NT2/D1 (cell line): ENCODE results near the gene PEX19.
A peak's percentile ranks its signal among the peaks of the same experiment; 100 is the strongest.

Experiments
- DNase-seq: peaks from one replicate; pipeline ENCODE4 v3.0.0-alpha.2; 2011; ENCODE audit warnings: low read depth, low spot score
- H3K27me3 ChIP-seq: 2 replicates; pipeline ENCODE4 v1.6.0; 2011; ENCODE audit warnings: mild to moderate bottlenecking; ENCODE audit not compliant: insufficient read length, insufficient read depth
- H3K36me3 ChIP-seq: 2 replicates; pipeline ENCODE4 v1.6.1; 2011; ENCODE audit warnings: mild to moderate bottlenecking, low read length, mixed read lengths; ENCODE audit not compliant: insufficient read depth, insufficient read length
- H3K4me1 ChIP-seq: 2 replicates; pipeline ENCODE4 v1.5.1; 2011; ENCODE audit not compliant: insufficient read depth, insufficient read length
- H3K4me3 ChIP-seq: 2 replicates; pipeline ENCODE4 v1.5.1; 2011; ENCODE audit warnings: low read depth; ENCODE audit not compliant: insufficient read length
- H3K9ac ChIP-seq: 2 replicates; pipeline ENCODE4 v1.6.0; 2011; ENCODE audit warnings: low read depth; ENCODE audit not compliant: insufficient read length
- H3K9me3 ChIP-seq: 2 replicates; pipeline ENCODE4 v1.5.1; 2011; ENCODE audit warnings: mild to moderate bottlenecking, low read length; ENCODE audit not compliant: insufficient read depth
- SUZ12 ChIP-seq: IDR thresholded peaks from 2 replicates; pipeline ENCODE4 v1.6.1; 2011; ENCODE audit not compliant: insufficient read length, insufficient read depth; ENCODE audit errors: extremely low read depth
- YY1 ChIP-seq: IDR thresholded peaks from 2 replicates; pipeline ENCODE4 v1.6.1; 2011; ENCODE audit not compliant: insufficient read length, insufficient read depth
- ZNF274 ChIP-seq: IDR thresholded peaks from 2 replicates; pipeline ENCODE4 v1.6.1; 2011; ENCODE audit warnings: mild to moderate bottlenecking, low read depth, low read length

Gene PEX19

GRCh38 chr1:160258177-160258798, 26.6 kb downstream of the PEX19 start:
- Histone ChIP-seq H3K4me1 (peaks cover 4% of the 10 kb centered on the region), H3K27me3 (no peaks in the 10 kb centered on the region), H3K9ac (no peak overlapping the region), H3K4me3 (no peak overlapping the region), H3K9me3 (no peaks in the 10 kb centered on the region), H3K36me3 (peaks cover 34% of the 10 kb centered on the region)
- TF ChIP-seq YY1 = no peak
- no peak for TF ChIP-seq SUZ12
- TF ChIP-seq ZNF274 = no peak
- no peak for DNase-seq

DNA sequence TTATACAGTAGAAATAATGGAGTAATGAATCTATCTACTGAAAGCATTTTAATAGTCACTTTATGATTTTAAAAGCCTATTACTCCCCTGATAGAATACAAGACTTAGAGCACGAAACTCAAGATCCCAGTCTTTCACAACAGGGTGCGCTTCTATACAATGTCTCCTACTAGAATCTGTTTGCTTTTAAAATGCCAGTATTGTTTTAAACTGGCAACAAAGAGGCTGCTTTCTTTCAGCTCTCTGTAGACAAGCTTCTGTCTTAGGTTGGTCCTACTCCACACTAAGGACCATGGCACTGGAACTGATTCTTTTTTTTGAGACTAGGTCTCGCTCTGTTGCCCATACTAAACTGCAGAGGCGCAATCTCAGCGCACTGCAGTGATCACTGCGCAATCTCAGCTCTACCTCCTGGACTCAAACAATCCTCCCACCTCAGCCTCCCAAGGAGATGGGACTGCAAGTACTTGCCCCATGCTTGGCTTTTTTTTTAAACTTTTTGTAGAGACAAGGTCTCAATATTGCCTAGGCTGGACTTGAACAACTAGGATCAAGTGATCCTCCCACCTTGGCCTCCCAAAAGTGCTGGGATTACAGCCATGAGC, 27.4 kb downstream of the PEX19 start:
- Histone ChIP-seq H3K9me3 (no peaks in the 10 kb centered on the region), H3K27me3 (no peaks in the 10 kb centered on the region), H3K9ac (no peak overlapping the region), H3K4me1 (peaks cover 4% of the 10 kb centered on the region), H3K36me3 (peaks cover 41% of the 10 kb centered on the region), H3K4me3 (no peak overlapping the region)
- DNase-seq = no peak
- no peak for TF ChIP-seq ZNF274
- no peak for TF ChIP-seq YY1
- TF ChIP-seq SUZ12 = no peak

- no peak overlapping the region for H3K9ac ChIP-seq
- H3K27me3 ChIP-seq = no peaks in the 10 kb centered on the region
- no peak for DNase-seq
- peaks cover 6% of the 10 kb centered on the region for H3K4me1 ChIP-seq
- H3K9me3 ChIP-seq = no peaks in the 10 kb centered on the region
- H3K4me3 ChIP-seq = no peak overlapping the region
- TF ChIP-seq ZNF274 = no peak
- TF ChIP-seq SUZ12 = no peak
- TF ChIP-seq YY1 = no peak
- H3K36me3 ChIP-seq = peaks cover 43% of the 10 kb centered on the region
Measured at GRCh38 chr1:160256396-160257046, 28.4 kb downstream of the PEX19 start.

DNA sequence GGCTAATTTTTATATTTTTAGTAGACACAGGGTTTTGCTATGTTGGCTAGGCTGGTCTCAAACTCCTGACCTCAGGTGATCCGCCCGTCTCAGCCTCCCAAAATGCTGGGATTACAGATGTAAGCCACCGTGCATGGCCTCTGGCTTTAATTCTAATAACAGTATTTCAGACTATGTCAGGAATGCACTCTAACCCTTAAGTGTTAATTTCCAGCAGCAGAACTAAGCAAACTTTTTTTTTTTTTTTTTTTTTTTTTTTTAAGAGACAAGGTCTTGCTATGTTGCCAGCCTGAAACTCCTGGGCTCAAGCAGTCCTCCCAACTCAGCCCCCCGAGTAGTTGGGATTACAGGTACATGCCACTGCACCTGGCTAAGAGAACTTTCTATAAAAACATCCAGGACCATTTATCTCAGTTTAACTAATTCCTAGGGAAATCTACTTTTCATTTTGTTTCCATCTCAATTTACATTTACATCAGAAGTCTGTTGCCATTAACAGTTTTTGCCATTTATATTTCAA, 29.1 kb downstream of the PEX19 start:
- DNase-seq = no peak
- H3K9ac ChIP-seq = no peak overlapping the region
- no peaks in the 10 kb centered on the region for H3K27me3 ChIP-seq
- TF ChIP-seq YY1 = no peak
- TF ChIP-seq ZNF274 = no peak
- TF ChIP-seq SUZ12 = no peak
- H3K9me3 ChIP-seq = no peaks in the 10 kb centered on the region
- H3K4me1 ChIP-seq = peaks cover 7% of the 10 kb centered on the region
- H3K4me3 ChIP-seq = no peak overlapping the region
- peaks cover 50% of the 10 kb centered on the region for H3K36me3 ChIP-seq

DNA sequence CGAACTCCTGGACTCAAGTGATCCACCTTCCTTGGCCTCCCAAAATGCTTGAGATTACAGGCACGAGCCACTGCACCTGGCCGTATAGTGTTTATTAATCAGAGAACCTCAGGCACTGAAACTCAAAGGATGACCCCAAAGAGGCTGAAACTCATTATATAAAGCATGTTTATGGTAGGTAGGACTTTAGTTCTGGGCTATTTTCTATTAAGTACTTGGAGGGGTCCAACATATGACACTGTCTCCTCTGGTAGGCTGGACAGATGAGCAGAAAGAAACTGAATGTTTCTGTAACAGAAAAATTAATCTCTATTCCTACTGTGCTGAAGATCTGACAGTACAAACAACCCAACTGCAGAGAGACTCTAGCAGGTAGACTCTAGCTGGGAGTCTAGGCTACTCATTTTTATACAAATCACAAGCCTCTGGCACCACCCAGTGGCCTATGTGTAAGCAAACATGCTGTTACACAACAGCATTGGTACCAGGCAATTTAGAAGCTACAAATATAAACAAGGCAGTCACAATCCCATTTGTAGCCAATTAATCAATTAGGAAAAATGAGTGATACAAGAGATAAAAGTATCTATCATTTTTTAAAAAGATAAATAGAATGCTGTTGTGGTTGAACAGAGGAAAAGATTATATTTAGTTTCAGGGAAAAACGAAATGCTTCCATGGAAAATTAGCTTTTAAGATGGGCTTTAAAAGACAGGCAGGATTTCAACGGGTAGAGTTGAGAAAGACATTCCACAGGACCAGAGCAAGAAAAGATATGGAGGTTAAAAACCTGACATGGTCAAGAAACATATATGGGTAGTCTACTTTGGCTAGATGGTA, 33.0 kb downstream of the PEX19 start:
- Histone ChIP-seq H3K9me3 (no peaks in the 10 kb centered on the region), H3K4me3 (no peak overlapping the region), H3K4me1 (peaks cover 3% of the 10 kb centered on the region), H3K36me3 (peaks cover 42% of the 10 kb centered on the region), H3K27me3 (no peaks in the 10 kb centered on the region), H3K9ac (no peak overlapping the region)
- peak; percentile 70 for DNase-seq
- TF ChIP-seq ZNF274 (no peak), SUZ12 (no peak), YY1 (no peak)

GRCh38 chr1:160251011-160251410, 33.9 kb downstream of the PEX19 start:
- H3K36me3 ChIP-seq = peaks cover 38% of the 10 kb centered on the region
- no peaks in the 10 kb centered on the region for H3K9me3 ChIP-seq
- peaks cover 3% of the 10 kb centered on the region for H3K4me1 ChIP-seq
- H3K4me3 ChIP-seq = no peak overlapping the region
- DNase-seq = no peak
- no peak for TF ChIP-seq SUZ12
- no peak for TF ChIP-seq ZNF274
- no peak for TF ChIP-seq YY1
- H3K27me3 ChIP-seq = no peaks in the 10 kb centered on the region
- H3K9ac ChIP-seq = no peak overlapping the region

DNA sequence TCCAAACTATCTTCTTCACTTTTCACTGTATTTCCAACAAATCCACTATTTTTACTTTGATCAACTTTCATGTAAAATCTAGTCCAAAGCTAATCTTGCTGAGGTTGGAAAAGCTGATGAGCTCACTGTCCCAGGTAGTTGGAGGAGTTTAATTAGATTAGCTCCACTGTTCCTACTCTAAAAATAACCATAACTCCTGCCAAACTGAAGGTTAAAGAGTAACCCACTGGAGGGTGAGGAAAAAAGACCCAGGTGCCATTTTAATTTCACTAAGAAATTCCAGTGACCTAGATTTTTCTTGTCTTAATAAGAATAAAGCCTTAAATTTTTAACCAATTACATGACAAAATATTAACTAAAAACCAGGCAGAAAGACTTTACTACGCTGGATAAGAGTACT, 37.9 kb downstream of the PEX19 start:
- no peak overlapping the region for H3K4me3 ChIP-seq
- no peaks in the 10 kb centered on the region for H3K9me3 ChIP-seq

More for the DNA sequence above, 37.9 kb downstream of the PEX19 start:
- Histone ChIP-seq H3K4me1 (peaks cover 3% of the 10 kb centered on the region), H3K27me3 (no peaks in the 10 kb centered on the region), H3K9ac (no peak overlapping the region), H3K36me3 (peaks cover 43% of the 10 kb centered on the region)
- no peak for DNase-seq
- TF ChIP-seq SUZ12 (no peak), YY1 (no peak), ZNF274 (no peak)
